Keratinocyte (primary cell): ENCODE measurements around the gene ZNF524.

Source experiments
- CTCF ChIP-seq, 3 experiments: IDR thresholded peaks in 1 of 3; conservative IDR thresholded peaks in 1 of 3; optimal IDR thresholded peaks in 1 of 3; 2 replicates in 2 of 3; 3 replicates in 1 of 3; pipeline versions ENCODE3 to v1.5.1; 2011; ENCODE audit warnings: low read length in 3 of 3, mild to moderate bottlenecking in 3 of 3, moderate library complexity in 2 of 3, control low read depth in 1 of 3, inconsistent platforms in 1 of 3; ENCODE audit not compliant: insufficient read depth in 2 of 3; ENCODE audit errors: extremely low read depth in 1 of 3
- EZH2 ChIP-seq: IDR thresholded peaks from one replicate; pipeline ENCODE4 v1.6.1; 2012; ENCODE audit warnings: inconsistent platforms, mild to moderate bottlenecking, low read length, moderate library complexity

- TF ChIP-seq CTCF (optimal IDR thresholded peaks at IDR 0.05 in 1 of 3, IDR thresholded peaks at IDR 0.05 in 1 of 3, conservative IDR thresholded peaks at IDR 0.05 in 1 of 3; ENCODE audit: extremely low read depth in 1 of 3, insufficient read depth in 2 of 3, low read length in 3 of 3): no peak
- no peak for TF ChIP-seq EZH2
Measured at GRCh38 chr19:55581145-55581822, 18.8 kb upstream of the ZNF524 start.
